WTC11 (cell line): ENCODE measurements around the gene LAMTOR2. TPM values are rescaled to one million over a fixed set of nuclear protein-coding genes. Genes with fewer than 3 reads are reported as not detected.

Experiments used
- EMX1 ChIP-seq: fragments of 250-450 bp; sonication (Bioruptor Pico); IDR thresholded peaks from 2 replicates; pipeline ENCODE4 v1.8.0; 2021; ENCODE audit warnings: mild to moderate bottlenecking
- FOXK1 ChIP-seq: sonication (generic); formaldehyde crosslinking; IDR thresholded peaks from 2 replicates; pipeline ENCODE4 v1.8.0; 2022; ENCODE audit warnings: mild to moderate bottlenecking, moderate library complexity, missing genetic modification reagents
- GTF2I ChIP-seq: fragments of 250-450 bp; sonication (Bioruptor Pico); conservative IDR thresholded peaks from 2 replicates; pipeline ENCODE4 v1.4.0; 2021; ENCODE audit warnings: mild to moderate bottlenecking
- MYBL2 ChIP-seq: sonication (generic); formaldehyde crosslinking; IDR thresholded peaks from 2 replicates; pipeline ENCODE4 v1.8.1; 2023; ENCODE audit warnings: mild to moderate bottlenecking, moderate library complexity, missing genetic modification reagents
- OVOL2 ChIP-seq: fragments of 250-450 bp; sonication (Bioruptor Pico); IDR thresholded peaks from 2 replicates; pipeline ENCODE4 v1.9.0; 2021; ENCODE audit warnings: mild to moderate bottlenecking, borderline replicate concordance
- TP53 ChIP-seq: sonication (generic); formaldehyde crosslinking; IDR thresholded peaks from 2 replicates; pipeline ENCODE4 v1.8.1; 2023; ENCODE audit warnings: mild to moderate bottlenecking, missing genetic modification reagents
- ZNF423 ChIP-seq: fragments of 250-450 bp; sonication (Bioruptor Pico); IDR thresholded peaks from 2 replicates; pipeline ENCODE4 v2.1.2; 2022; ENCODE audit warnings: mild to moderate bottlenecking, moderate library complexity
- ZNF671 ChIP-seq: fragments of 250-450 bp; sonication (Bioruptor Pico); IDR thresholded peaks from 2 replicates; pipeline ENCODE4 v1.8.0; 2021; ENCODE audit warnings: mild to moderate bottlenecking
- total RNA-seq: library from RNA; stranded (reverse); gene quantifications from 3 replicates; pipeline ENCODE4 v1.2.3, GENCODE V29; 2021
- TF ChIP-seq, protein P1 (sequence below): fragments of 250-450 bp; sonication (Bioruptor Pico); IDR thresholded peaks from 2 replicates; pipeline ENCODE4 v1.9.0; 2021; ENCODE audit warnings: mild to moderate bottlenecking, borderline replicate concordance
- TF ChIP-seq, protein P2 (sequence below): sonication (generic); formaldehyde crosslinking; IDR thresholded peaks from 2 replicates; pipeline ENCODE4 v1.8.0; 2023; ENCODE audit warnings: missing genetic modification reagents
- TF ChIP-seq, protein P3 (sequence below): sonication (generic); formaldehyde crosslinking; IDR thresholded peaks from 2 replicates; pipeline ENCODE4 v1.8.1; 2023; ENCODE audit warnings: mild to moderate bottlenecking, missing genetic modification reagents, borderline replicate concordance
- TF ChIP-seq, protein P4 (sequence below): fragments of 200-600 bp; IDR thresholded peaks from 2 replicates; pipeline ENCODE4 v1.8.0; 2022; ENCODE audit warnings: antibody characterized with exemption
- TF ChIP-seq, protein P5 (sequence below): sonication (generic); formaldehyde crosslinking; IDR thresholded peaks from 2 replicates; pipeline ENCODE4 v1.8.1; 2023; ENCODE audit warnings: mild to moderate bottlenecking, moderate library complexity, missing genetic modification reagents
- TF ChIP-seq, protein P6 (sequence below): fragments of 250-450 bp; sonication (Bioruptor Pico); IDR thresholded peaks from 2 replicates; pipeline ENCODE4 v1.9.0; 2021; ENCODE audit warnings: mild to moderate bottlenecking

LAMTOR2 gene
- total RNA-seq, 1 experiment from 2014 or later = 62.4 TPM

DNA sequence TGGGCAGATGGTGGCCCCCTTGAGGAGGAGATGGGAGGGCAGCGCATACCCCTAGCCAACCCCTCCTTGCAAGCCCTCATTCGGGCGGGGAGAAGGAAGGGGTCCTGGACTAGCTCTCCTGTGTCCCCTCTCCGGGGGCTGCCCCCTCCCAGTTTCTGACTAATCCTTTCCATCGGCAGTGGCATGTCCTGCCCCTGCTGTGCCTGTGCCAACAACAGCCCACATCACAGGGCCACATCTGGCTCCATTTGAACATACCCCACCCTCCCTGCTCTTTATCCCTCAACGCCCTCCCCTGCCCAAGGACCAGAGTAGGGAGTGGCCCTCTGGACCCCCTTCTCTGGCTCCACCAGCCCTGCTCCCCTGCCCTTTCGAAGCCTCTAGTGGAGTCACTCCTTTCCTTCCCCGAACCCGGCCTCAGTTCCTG lies 49.0 kb downstream of the LAMTOR2 start (continued):
- TF ChIP-seq, protein P1, sequence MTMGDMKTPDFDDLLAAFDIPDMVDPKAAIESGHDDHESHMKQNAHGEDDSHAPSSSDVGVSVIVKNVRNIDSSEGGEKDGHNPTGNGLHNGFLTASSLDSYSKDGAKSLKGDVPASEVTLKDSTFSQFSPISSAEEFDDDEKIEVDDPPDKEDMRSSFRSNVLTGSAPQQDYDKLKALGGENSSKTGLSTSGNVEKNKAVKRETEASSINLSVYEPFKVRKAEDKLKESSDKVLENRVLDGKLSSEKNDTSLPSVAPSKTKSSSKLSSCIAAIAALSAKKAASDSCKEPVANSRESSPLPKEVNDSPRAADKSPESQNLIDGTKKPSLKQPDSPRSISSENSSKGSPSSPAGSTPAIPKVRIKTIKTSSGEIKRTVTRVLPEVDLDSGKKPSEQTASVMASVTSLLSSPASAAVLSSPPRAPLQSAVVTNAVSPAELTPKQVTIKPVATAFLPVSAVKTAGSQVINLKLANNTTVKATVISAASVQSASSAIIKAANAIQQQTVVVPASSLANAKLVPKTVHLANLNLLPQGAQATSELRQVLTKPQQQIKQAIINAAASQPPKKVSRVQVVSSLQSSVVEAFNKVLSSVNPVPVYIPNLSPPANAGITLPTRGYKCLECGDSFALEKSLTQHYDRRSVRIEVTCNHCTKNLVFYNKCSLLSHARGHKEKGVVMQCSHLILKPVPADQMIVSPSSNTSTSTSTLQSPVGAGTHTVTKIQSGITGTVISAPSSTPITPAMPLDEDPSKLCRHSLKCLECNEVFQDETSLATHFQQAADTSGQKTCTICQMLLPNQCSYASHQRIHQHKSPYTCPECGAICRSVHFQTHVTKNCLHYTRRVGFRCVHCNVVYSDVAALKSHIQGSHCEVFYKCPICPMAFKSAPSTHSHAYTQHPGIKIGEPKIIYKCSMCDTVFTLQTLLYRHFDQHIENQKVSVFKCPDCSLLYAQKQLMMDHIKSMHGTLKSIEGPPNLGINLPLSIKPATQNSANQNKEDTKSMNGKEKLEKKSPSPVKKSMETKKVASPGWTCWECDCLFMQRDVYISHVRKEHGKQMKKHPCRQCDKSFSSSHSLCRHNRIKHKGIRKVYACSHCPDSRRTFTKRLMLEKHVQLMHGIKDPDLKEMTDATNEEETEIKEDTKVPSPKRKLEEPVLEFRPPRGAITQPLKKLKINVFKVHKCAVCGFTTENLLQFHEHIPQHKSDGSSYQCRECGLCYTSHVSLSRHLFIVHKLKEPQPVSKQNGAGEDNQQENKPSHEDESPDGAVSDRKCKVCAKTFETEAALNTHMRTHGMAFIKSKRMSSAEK (CRISPR knock-in tag) = no peak
- TF ChIP-seq EMX1 (no peak), OVOL2 (CRISPR knock-in tag) (no peak), MYBL2 (CRISPR knock-in tag) (no peak), ZNF671 (CRISPR knock-in tag) (no peak), ZNF423 (no peak), GTF2I (CRISPR knock-in tag) (no peak), TP53 (no peak), FOXK1 (CRISPR knock-in tag) (no peak)
- TF ChIP-seq, protein P2, sequence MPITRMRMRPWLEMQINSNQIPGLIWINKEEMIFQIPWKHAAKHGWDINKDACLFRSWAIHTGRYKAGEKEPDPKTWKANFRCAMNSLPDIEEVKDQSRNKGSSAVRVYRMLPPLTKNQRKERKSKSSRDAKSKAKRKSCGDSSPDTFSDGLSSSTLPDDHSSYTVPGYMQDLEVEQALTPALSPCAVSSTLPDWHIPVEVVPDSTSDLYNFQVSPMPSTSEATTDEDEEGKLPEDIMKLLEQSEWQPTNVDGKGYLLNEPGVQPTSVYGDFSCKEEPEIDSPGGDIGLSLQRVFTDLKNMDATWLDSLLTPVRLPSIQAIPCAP (CRISPR knock-in tag) = no peak
- TF ChIP-seq, protein P3, sequence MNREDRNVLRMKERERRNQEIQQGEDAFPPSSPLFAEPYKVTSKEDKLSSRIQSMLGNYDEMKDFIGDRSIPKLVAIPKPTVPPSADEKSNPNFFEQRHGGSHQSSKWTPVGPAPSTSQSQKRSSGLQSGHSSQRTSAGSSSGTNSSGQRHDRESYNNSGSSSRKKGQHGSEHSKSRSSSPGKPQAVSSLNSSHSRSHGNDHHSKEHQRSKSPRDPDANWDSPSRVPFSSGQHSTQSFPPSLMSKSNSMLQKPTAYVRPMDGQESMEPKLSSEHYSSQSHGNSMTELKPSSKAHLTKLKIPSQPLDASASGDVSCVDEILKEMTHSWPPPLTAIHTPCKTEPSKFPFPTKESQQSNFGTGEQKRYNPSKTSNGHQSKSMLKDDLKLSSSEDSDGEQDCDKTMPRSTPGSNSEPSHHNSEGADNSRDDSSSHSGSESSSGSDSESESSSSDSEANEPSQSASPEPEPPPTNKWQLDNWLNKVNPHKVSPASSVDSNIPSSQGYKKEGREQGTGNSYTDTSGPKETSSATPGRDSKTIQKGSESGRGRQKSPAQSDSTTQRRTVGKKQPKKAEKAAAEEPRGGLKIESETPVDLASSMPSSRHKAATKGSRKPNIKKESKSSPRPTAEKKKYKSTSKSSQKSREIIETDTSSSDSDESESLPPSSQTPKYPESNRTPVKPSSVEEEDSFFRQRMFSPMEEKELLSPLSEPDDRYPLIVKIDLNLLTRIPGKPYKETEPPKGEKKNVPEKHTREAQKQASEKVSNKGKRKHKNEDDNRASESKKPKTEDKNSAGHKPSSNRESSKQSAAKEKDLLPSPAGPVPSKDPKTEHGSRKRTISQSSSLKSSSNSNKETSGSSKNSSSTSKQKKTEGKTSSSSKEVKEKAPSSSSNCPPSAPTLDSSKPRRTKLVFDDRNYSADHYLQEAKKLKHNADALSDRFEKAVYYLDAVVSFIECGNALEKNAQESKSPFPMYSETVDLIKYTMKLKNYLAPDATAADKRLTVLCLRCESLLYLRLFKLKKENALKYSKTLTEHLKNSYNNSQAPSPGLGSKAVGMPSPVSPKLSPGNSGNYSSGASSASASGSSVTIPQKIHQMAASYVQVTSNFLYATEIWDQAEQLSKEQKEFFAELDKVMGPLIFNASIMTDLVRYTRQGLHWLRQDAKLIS (CRISPR knock-in tag) = no peak
- TF ChIP-seq, protein P4, sequence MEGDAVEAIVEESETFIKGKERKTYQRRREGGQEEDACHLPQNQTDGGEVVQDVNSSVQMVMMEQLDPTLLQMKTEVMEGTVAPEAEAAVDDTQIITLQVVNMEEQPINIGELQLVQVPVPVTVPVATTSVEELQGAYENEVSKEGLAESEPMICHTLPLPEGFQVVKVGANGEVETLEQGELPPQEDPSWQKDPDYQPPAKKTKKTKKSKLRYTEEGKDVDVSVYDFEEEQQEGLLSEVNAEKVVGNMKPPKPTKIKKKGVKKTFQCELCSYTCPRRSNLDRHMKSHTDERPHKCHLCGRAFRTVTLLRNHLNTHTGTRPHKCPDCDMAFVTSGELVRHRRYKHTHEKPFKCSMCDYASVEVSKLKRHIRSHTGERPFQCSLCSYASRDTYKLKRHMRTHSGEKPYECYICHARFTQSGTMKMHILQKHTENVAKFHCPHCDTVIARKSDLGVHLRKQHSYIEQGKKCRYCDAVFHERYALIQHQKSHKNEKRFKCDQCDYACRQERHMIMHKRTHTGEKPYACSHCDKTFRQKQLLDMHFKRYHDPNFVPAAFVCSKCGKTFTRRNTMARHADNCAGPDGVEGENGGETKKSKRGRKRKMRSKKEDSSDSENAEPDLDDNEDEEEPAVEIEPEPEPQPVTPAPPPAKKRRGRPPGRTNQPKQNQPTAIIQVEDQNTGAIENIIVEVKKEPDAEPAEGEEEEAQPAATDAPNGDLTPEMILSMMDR = no peak
- TF ChIP-seq, protein P5, sequence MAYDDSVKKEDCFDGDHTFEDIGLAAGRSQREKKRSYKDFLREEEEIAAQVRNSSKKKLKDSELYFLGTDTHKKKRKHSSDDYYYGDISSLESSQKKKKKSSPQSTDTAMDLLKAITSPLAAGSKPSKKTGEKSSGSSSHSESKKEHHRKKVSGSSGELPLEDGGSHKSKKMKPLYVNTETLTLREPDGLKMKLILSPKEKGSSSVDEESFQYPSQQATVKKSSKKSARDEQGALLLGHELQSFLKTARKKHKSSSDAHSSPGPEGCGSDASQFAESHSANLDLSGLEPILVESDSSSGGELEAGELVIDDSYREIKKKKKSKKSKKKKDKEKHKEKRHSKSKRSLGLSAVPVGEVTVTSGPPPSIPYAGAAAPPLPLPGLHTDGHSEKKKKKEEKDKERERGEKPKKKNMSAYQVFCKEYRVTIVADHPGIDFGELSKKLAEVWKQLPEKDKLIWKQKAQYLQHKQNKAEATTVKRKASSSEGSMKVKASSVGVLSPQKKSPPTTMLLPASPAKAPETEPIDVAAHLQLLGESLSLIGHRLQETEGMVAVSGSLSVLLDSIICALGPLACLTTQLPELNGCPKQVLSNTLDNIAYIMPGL (CRISPR knock-in tag) = no peak
- TF ChIP-seq, protein P6, sequence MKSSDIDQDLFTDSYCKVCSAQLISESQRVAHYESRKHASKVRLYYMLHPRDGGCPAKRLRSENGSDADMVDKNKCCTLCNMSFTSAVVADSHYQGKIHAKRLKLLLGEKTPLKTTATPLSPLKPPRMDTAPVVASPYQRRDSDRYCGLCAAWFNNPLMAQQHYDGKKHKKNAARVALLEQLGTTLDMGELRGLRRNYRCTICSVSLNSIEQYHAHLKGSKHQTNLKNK (CRISPR knock-in tag) = no peak
- TF ChIP-seq, all 79 proteins: peak for 0
